Right lobe of liver (tissue), 4 donors: ENCODE measurements around the gene MTO1.

Experiments
- CTCF ChIP-seq, 4 donors: fragments of 200-600 bp in 3 of 4; fragments of 450-650 bp in 1 of 4; IDR thresholded peaks; one replicate each; pipeline versions ENCODE4 v1.5.1 to v1.8.0; 2016 to 2022; ENCODE audit warnings: antibody characterized with exemption in 4 of 4, mild to moderate bottlenecking in 2 of 4
- POLR2A ChIP-seq: fragments of 450-650 bp; IDR thresholded peaks from one replicate; pipeline ENCODE4 v1.6.1; 2017; ENCODE audit warnings: antibody characterized with exemption, mild to moderate bottlenecking
- donor health status: DM: no; HTN: no; CAD: no.
- donor health status: DM: no; HTN: no; CAD: no.
- donor health status: DM: no; HTN: yes; CAD: no.

GRCh38 chr6:73477407-73477806, 15.9 kb downstream of the MTO1 start:
- TF ChIP-seq CTCF (IDR thresholded peaks at IDR 0.05) (no peak), POLR2A (no peak)
